Activated CD4-positive, alpha-beta T cell treated with anti-CD3 and anti-CD28 coated beads for 24 hours (primary cell): ENCODE results near the gene SGIP1.
"Not testable (repeated sequence)": the region's sequence is repeated elsewhere in the genome, so short reads cannot be mapped to it uniquely, and the experiment has no call there.

ENCODE experiments used
- DNase-seq, 2 donors: peaks; one replicate each; pipeline ENCODE4 v3.0.0-alpha.2; 2020; ENCODE audit warnings: low read depth in 2 of 2

SGIP1 gene

DNA sequence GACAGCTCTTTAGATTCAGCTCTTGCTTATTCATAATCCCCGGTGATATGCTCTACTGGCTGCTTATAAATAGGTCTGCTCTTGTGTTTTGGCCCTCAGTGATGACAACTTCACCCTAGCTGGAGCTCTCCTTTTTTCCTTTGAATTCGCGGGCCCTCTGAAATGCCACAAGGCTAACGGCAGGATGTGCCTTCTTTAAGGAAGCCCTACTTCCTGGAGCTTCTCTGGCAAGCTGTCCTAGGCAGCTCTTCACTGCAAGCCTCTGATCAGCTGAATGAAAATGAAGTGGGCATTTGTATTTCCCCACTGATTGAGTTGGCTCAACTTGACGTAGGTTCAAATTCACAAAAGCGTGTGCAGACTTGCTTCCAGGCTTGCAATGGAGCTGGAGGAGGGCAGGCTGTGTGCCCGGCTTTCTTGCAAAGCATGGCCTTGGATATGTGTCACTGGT is 22.2 kb downstream of the SGIP1 start:
- DNase-seq, result no peak

DNA sequence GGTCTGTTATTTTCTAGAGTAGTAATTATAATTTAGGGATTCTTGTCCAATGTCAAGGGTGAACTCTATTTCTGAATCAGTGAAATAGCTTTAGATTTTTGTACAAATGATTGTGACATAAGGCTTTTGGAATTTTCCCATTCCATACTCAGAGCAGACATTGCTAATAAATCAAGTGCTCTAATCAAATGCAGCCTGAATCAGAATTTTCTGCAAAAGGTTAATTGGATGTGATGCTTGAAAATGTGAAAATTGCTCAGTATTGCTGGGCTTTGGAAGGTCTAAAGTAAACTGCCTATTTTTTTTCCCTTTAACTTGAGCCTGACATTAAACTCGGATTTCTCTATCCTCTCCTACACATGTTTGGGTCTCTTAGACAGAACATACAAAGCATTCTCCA is 23.2 kb downstream of the SGIP1 start:
- DNase-seq, result no peak

DNA sequence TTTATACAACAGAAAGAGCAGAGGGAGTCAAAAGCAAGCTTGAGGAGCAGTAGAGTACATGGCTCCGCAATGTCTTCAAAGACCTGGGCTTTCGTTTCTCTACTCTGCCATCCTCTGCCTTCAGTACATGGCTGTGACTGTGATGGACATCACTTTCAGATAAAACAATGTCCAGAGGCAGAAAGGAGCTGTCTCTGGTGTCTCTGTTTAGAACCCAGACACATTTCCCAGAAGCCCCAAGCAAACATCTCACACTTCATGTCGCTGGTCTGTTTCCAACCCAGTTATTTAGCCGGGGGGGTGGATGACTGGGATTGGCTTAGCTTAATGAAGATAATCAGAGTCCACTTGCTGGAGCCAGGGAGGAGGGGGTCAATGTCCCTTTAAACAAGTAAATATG is 25.6 kb downstream of the SGIP1 start:
- no peak for DNase-seq

DNA sequence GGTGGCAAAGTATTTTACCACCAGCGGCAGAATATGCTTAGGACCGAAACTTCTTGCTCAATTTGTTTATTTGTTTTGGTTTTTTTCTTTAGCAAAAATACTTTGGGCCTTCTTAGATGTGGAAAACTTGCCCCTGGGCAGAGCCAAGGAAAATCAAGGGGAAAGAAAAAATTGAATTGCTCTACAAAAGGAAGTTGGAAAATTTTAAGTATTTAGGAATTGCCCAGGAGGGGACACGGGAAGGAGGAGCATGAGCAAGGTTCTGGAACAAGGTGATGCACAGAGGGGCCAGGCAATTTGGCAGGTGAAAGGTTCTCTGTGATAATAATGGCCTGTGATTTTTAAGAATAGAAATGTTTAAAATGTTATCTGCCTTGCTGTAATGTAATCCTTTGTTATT is 28.6 kb downstream of the SGIP1 start:
- DNase-seq, result no peak

DNA sequence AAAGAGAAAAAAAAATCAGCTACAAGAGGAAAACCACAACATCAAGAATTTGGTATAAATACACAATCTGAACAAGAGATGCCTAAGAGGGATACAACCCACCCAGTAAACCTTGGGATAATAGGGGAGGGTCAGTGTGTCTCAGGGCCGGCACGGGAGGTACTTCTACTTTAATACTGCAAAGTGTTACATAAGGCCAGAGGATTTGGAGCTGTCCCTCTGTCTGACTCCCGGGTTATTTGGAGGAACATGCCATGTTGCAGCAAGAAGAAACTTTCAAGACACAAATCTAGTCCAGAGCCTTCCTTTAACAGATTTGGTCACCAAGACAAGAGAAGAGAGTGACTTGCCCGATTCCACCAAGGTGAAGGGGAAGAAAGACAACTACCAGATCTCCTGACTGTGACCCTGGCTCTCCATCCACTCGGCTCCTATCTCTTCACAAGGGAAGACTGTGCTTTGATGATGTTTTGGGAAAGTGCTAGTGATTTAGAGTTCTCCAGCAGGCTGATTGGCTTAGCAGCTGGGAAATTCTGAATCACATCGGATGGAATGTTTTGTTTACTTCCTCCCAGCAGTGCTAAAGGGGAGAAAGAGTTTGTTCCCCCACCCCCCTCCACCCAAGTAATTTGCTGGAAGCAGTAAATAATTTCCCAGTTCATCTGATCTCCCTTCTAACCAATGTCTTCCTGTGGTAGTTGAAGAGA is 29.3 kb downstream of the SGIP1 start:
- no peak for DNase-seq

DNA sequence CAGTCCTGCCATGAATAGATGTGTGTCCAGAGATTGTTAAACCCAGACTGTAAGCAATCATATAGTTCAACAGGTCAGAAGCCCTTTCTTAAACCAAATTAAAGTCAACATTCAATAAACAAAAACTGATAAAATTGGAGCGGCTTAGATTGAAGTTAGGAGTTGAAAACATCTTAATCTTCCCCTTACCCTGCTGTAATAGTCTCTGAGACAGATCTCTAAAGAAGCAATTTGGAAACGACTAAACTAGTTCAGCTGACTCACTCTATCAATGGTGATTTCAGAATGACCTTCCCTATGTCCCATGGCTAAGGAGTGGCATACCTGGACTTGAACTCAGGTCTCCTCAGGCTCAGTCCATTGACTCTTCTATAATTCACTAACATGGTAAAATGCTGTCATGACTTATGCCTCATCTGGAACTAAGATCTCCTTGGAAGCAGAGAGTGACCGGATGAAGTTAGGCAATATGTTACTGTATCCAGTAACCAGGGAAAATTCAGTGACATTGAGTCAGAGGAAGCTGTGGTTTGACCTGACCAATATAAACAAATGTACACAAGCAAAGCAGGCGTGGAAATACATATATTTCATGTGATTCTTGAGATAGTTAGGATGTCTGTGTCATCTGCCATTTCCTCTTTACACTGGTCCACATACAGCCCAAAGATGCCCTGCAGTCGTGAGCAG is 30.1 kb downstream of the SGIP1 start:
- DNase-seq, result no peak

DNA sequence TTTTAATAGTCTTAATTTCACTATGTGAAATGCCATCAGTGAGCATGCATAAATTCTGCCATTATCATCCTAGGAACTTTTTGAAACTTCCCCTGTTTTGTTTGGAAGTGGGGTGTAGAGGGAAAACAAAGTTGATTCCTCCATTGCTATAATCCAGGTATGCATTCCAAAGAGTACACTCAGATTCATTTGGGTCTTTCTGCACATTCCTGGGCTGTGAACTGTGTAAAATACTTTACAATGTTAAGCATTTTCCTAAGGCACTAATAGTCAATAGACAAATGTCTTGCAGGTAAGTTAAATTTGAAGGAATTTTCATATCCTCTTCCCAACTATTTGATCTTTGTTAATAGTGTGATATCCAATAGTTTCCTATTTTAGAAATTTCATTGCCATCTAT is 36.2 kb downstream of the SGIP1 start:
- no peak for DNase-seq

DNA sequence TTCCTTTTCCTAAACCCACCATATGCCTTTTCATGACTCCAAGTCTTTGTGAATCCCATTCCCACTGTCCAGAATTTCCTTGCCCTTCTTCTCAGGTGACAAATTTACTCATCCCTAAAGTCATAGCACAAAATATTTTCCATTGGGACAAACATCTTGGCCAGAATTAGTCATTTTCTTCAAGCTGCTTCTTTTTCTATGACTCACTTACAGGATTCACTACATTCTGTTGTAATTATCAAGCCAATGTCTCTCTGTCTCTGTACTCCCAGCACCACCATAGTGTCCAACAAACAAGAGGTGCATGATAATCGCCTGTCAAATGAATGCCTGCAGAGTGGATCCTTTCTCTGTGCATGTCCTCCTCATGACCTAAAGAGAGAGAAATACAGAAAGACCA is 37.8 kb downstream of the SGIP1 start:
- DNase-seq, result no peak

DNA sequence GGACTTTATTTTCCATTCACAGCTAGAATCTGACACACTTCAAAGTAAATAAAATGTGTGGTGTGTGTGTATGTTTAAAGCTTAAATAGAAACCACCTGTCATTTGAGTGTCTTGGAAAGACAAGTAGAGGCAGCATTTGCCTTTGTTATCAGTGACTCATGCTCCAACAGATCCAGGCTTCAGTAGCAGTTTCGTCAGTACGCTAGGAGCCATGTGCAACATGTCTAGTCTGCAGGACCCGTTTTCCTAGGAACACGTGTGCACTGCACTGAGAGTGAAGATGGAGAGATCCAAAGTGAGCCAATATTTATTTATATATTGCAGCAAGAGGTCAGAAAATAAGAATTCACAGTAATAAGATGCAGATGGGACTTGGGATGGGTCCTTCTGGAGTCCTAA is 41.8 kb downstream of the SGIP1 start:
- DNase-seq, result no peak

DNA sequence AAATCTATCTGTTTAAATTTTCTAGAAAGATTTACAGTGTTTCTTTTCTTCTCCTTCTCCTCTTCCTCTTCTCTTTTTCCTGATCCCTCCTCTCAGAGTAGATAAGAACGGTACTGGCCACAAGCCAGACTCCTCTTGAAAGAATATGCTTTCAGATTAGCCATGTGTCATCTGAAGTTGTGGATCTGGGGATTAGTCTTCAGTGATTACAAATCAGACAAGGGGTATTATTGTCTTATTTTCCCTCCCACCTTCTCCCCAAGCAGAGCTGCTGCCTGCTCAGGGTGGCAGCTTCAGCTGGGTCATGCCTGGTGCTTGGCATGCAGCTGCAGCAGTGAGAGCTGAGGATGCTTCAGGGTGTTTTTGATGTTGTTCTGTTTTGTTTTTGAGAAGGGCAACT is 42.7 kb downstream of the SGIP1 start:
- no peak for DNase-seq

DNA sequence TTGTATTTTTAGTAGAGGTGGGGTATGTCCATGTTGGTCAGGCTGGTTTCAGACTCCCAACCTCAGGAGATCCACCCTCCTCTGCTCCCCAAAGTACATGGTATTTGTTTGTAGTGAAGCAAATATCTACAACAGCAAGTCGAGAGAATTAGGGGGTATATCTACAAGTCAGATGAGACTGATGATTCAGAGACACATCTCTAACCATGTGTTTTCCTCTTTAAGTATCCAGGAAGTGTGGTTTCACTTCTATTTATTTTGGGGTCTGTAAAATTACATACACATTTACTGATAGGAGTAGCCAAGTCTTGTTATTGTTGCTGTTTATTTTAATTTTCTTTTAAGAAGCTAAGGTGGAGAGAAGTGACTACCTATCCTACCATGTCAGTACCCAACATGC is 44.9 kb downstream of the SGIP1 start:
- DNase-seq, result no peak

DNA sequence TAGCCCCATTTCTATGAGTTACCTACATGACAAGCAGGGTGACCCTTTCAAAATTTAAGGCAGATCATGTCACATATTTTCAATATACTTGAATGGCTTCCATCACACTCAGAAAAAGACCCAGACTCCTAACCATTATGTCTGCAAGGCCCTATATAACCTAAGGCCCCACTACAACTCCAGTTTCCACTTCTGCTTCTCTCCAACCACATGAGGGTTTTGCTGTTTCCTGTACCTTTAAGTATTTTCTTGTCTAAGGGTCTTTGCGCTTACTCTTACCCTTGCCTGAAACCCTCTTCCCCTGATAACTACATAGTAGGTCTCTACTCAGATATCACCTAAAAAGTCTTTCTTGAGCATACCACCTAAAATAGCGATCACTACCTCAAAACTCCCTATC is 46.1 kb downstream of the SGIP1 start:
- no peak for DNase-seq

DNA sequence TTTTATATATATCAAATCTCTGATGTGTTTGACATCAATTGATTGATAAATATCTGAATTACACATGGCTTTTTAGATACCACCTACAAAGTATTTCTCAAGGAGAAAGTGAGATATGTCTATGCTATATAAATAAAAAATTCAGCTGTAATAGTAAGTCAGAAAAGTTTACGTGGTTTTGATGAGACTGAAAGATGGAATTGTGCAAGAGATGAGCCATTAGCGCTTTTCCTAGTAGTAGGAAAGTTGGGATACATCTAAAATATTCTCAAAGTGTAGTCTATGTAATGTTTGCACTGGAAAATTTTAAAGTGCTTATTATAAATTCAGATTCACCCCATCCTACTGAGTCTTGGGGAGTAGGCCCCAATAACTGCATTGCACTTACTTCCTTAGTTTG is 49.1 kb downstream of the SGIP1 start:
- DNase-seq, result no peak

DNA sequence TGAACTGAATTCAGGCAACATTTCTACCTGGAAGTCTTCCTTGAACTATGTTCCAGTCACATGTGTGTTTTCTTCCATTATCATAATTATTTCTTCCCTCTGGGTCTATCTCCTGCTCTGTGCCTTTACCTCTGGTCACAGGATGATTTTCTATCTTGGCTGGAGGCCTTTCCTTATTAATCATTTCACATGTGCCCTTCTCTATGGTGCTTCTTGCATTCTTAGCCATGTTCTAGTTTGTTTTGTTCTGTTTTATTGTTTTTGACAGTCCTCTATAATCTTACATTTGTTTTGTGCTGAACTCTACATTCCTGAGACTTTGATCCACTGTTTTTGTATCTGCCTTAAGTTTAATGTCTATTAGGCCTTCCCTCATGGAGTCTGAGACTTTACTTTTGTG is 51.0 kb downstream of the SGIP1 start:
- DNase-seq, result no peak

DNA sequence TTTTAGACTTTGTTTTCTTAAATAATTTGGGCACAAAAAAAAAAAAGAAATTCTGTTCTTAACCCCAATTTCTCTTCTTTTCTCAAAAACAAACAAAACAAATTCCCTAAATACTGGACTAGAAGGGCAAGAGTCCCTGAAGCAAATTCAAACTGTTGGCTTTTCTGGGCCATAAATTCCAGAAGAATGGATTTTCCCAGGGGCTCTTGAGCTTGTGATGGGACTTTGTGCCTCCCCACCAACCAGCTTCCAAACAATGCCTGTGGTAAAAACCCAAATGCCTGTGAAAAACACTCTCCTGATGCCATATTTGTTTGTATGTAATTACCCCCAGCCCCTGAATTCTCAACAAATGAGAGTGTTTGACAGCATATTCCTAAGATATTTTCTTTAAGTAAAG is 55.4 kb downstream of the SGIP1 start:
- DNase-seq, result no peak

DNA sequence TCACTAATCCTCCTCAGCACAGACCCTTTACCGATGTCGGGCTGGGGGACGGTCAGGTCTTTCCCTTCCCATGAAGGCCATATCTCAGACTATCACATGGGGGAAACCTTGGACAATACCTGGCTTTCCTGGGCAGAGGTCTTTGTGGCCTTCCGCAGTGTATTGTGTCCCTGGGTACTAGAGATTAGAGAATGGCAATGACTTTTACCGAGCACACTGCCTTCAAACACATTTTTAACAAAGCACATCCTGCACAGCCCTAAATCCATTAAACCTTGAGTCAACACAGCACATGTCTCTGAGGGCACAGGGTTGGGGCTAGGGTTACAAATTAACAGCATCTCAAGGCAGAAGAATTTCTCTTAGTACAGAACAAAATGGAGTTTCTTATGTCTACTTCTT is 58.2 kb downstream of the SGIP1 start:
- DNase-seq, result not testable (repeated sequence)

DNA sequence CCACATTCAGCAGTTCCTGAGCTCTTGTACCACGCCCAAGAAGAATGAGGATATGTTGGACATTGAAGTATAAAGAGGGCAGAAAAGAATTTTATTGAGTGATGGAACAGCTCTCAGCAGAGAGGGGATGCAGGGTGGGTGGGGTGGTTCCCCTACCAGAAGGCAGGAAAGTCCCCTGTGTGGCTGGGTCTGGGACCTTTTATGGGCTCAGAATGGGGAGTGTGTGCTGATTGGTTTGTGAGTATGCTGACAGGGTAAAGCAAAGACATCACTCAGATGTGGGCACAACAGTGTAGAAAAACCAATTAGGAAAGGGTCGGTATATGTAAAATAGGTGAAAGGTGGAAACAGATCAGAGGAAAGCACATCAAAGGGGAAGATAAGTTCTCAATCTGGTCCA is 62.2 kb downstream of the SGIP1 start:
- no peak for DNase-seq

DNA sequence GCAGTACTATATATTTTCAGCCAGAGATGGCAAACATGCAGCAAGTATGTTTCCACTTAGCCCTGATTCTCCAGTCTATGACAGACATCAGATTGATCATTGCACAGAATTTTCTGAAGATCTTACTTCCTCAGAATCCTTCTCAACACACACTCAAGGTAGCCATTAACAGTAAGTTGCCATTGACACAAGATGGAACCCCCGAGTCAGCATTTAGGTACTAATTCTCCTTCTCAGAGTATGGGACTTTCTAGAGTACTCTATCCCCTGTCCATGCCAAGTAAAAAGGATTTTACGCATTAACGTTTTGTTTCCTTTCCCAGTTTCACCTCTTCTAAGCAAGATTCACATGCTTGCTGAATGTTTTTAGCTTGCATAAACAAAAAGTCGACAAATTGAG is 63.5 kb downstream of the SGIP1 start:
- no peak for DNase-seq

DNA sequence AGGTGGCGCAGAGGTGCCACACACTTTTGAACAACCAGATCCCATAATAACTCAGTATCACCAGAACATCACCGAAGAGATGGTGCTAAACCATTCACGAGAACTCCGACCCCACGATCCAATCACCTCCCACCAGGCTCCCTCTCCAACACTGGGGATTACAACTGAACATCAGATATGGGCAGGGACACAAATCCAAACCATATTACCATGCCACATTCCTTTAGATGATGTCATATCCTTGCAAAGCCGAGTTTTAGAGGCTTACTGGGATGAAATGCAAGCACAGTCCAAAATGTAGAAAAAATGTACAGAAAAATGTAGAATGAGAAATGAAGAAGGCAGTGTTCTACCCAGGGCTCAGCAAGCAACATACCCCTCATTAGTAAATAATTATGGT is 64.7 kb downstream of the SGIP1 start:
- DNase-seq, result no peak

DNA sequence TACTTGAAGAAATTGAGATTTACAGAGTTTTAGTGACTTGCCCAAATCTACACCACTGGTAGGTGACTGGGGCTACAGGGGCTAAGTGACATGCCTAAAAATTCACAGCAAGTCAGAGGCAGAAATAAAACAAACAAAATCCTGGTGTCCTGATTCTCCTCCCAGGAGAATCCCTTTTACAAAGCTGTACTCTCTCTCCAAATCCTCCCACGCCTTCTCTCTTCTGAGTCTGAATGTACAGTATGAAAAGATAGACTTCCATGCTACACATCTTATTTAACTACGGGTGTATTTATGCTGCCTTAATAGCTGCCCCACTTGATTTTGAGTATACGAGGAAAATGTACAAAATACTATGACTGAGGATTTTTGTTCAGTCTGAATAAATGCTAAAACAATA is 65.4 kb downstream of the SGIP1 start:
- DNase-seq, result no peak

DNA sequence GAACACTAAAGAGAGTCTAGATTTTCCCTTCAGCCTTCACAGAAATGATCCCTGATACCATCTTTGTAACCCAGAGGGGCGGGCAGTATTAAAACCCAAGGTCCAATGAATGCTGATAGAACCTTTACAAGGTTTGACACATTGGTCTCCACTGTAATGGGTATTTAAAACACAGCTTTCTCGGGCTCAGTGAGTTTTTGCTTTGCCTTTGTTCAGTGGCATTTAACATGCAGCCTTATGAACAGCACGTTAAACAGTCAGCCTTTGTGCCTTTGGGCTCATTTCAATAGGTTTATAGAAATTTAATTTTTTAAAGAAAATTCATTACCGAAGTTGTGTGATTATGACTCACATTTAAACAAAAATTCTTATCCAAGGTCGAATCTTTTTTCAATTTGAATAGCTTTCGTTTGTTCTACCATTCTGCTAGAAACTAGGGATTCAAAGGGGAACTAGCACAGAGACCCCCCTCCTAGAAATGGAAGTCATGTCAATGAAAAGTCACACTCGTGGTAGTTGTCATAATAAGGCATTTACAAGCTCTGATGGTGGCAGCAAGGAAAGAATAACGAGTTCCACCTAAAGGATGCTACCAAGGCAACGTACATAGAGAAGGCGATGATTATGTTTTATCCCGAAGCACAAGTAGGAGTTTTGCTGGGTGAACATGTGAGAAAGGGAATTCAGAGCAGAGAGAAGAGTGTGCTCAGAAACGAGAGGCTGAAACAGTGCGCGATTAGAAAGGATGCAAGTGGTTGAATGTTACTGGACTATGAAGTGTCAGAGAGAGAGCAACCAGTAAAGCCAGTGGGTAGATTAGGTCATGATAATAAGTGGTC is 66.2 kb downstream of the SGIP1 start:
- no peak for DNase-seq

DNA sequence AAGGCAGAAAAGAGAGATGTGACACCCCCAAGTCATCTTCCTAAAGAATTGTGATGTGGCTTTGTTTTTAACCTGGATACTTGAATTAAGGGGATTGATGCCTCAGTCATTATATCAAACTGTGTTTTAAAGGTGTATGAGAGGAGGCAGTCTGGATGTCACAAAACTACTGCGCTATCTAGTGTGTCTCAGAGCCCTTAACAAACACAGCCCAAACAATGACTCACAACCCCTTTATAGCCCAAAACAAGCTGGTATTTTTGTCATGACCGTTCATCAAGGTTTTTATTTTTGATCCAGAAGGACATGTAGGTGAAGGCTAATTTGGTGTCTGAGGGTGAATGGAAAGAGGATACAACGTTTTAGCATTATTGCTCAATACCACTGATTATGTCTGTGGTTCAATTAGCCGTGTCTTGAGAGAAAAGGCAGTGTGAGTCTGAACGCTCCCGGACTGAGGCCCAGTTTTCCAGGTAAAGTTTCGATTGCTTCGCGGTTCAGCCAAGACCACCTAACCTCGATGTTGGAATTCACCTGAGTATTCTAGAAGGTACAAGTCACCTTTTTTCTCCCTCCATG is 71.6 kb downstream of the SGIP1 start:
- no peak for DNase-seq
